Effector memory CD8-positive, alpha-beta T cell (primary cell): ENCODE data around the gene SLC28A1.

Source experiments
- ATAC-seq: fragments of 150-1000 bp; cut with Tn5 transposase; replicated peaks from 2 replicates; pipeline ENCODE4 v1.10.0; 2021; ENCODE audit warnings: mild to moderate bottlenecking, moderate library complexity
- DNase-seq, 3 experiments: peaks; one replicate each; pipeline ENCODE4 v3.0.0; 2021
- H3K27ac Mint-ChIP-seq, 2 donors: one replicate each; pipeline ENCODE4 v1.8.0; 2022; ENCODE audit warnings: mild to moderate bottlenecking in 2 of 2, mixed read lengths in 2 of 2, moderate library complexity in 2 of 2
- H3K27me3 Mint-ChIP-seq, 2 donors: one replicate each; pipeline ENCODE4 v1.8.0; 2022; ENCODE audit warnings: mixed read lengths in 2 of 2
- H3K36me3 Mint-ChIP-seq: one replicate; pipeline ENCODE4 v1.8.0; 2022; ENCODE audit warnings: mild to moderate bottlenecking, moderate library complexity, mixed read lengths; ENCODE audit not compliant: insufficient read depth
- H3K4me1 Mint-ChIP-seq, 2 donors: one replicate each; pipeline ENCODE4 v1.8.0; 2022; ENCODE audit warnings: low read depth in 2 of 2, mixed read lengths in 2 of 2
- H3K4me3 Mint-ChIP-seq, 2 donors: one replicate each; pipeline ENCODE4 v1.8.0; 2022; ENCODE audit warnings: mild to moderate bottlenecking in 2 of 2, mixed read lengths in 2 of 2, moderate library complexity in 2 of 2
- H3K9me3 Mint-ChIP-seq, 2 donors: one replicate each; pipeline ENCODE4 v1.8.0; 2022; ENCODE audit warnings: mixed read lengths in 2 of 2

Gene SLC28A1

GRCh38 chr15:84881520-84881830 lies 3.0 kb upstream of the SLC28A1 start:
- no peak overlapping the region for H3K4me3 Mint-ChIP-seq
- H3K9me3 Mint-ChIP-seq = no peaks in the 10 kb centered on the region
- H3K4me1 Mint-ChIP-seq = no peaks in the 10 kb centered on the region
- H3K27me3 Mint-ChIP-seq = peaks cover 7 to 38% of the 10 kb centered on the region in 2 donors
- ATAC-seq (no peak), DNase-seq (no peak)
- H3K27ac Mint-ChIP-seq = no peak overlapping the region
- no peaks in the 10 kb centered on the region for H3K36me3 Mint-ChIP-seq

GRCh38 chr15:84883466-84883865 lies 996 bp upstream of the SLC28A1 start:
- DNase-seq = no peak
- no peak overlapping the region for H3K4me3 Mint-ChIP-seq
- no peak overlapping the region for H3K27ac Mint-ChIP-seq
- no peaks in the 10 kb centered on the region for H3K9me3 Mint-ChIP-seq
- H3K27me3 Mint-ChIP-seq = peaks cover 7 to 38% of the 10 kb centered on the region in 2 donors
- H3K36me3 Mint-ChIP-seq = no peaks in the 10 kb centered on the region
- ATAC-seq = no peak
- H3K4me1 Mint-ChIP-seq = no peaks in the 10 kb centered on the region

GRCh38 chr15:84885801-84886200 lies 1.3 kb downstream of the SLC28A1 start:
- ATAC-seq = no peak
- no peak for DNase-seq

GRCh38 chr15:84886211-84886983 lies 1.9 kb downstream of the SLC28A1 start:
- Mint-ChIP-seq H3K9me3 (no peaks in the 10 kb centered on the region), H3K36me3 (no peaks in the 10 kb centered on the region), H3K4me1 (no peaks in the 10 kb centered on the region), H3K4me3 (no peak overlapping the region), H3K27me3 (peaks cover 12 to 34% of the 10 kb centered on the region in 2 donors), H3K27ac (no peak overlapping the region)
- no peak for DNase-seq
- ATAC-seq = no peak

More at GRCh38 chr15:84885801-84886200, 1.3 kb downstream of the SLC28A1 start:
- Mint-ChIP-seq H3K4me1 (no peaks in the 10 kb centered on the region), H3K4me3 (no peak overlapping the region), H3K27me3 (peaks cover 7 to 34% of the 10 kb centered on the region in 2 donors), H3K9me3 (no peaks in the 10 kb centered on the region), H3K36me3 (no peaks in the 10 kb centered on the region), H3K27ac (no peak overlapping the region)

GRCh38 chr15:84886984-84887299 lies 2.5 kb downstream of the SLC28A1 start:
- Mint-ChIP-seq H3K36me3 (no peaks in the 10 kb centered on the region), H3K4me3 (no peak overlapping the region), H3K4me1 (no peaks in the 10 kb centered on the region), H3K27ac (no peak overlapping the region), H3K27me3 (peaks cover 17 to 35% of the 10 kb centered on the region in 2 donors), H3K9me3 (no peaks in the 10 kb centered on the region)
- DNase-seq = no peak
- no peak for ATAC-seq

- DNase-seq (no peak), ATAC-seq (no peak)
- H3K4me3 Mint-ChIP-seq = no peak overlapping the region
- H3K9me3 Mint-ChIP-seq = no peaks in the 10 kb centered on the region
- H3K36me3 Mint-ChIP-seq = no peaks in the 10 kb centered on the region
- peaks cover 17 to 31% of the 10 kb centered on the region in 2 donors for H3K27me3 Mint-ChIP-seq
- no peak overlapping the region for H3K27ac Mint-ChIP-seq
- no peaks in the 10 kb centered on the region for H3K4me1 Mint-ChIP-seq
These were observed 3.5 kb downstream of the SLC28A1 start for GRCh38 chr15:84887938-84888337.

- ATAC-seq = no peak
- Mint-ChIP-seq H3K36me3 (no peaks in the 10 kb centered on the region), H3K27me3 (peaks cover 22 to 34% of the 10 kb centered on the region in 2 donors), H3K9me3 (no peaks in the 10 kb centered on the region), H3K27ac (no peak overlapping the region), H3K4me1 (no peaks in the 10 kb centered on the region), H3K4me3 (no peak overlapping the region)
- DNase-seq = no peak
These were observed 4.2 kb downstream of the SLC28A1 start for GRCh38 chr15:84888639-84889038.

- H3K27me3 Mint-ChIP-seq = peaks cover 21 to 36% of the 10 kb centered on the region in 2 donors
- H3K4me3 Mint-ChIP-seq = no peak overlapping the region
- H3K27ac Mint-ChIP-seq = no peak overlapping the region
- no peaks in the 10 kb centered on the region for H3K4me1 Mint-ChIP-seq
- ATAC-seq (no peak), DNase-seq (no peak)
- no peaks in the 10 kb centered on the region for H3K9me3 Mint-ChIP-seq
- H3K36me3 Mint-ChIP-seq = no peaks in the 10 kb centered on the region
These were observed 5.0 kb downstream of the SLC28A1 start for GRCh38 chr15:84889313-84889990.

- H3K36me3 Mint-ChIP-seq = no peaks in the 10 kb centered on the region
- no peaks in the 10 kb centered on the region for H3K4me1 Mint-ChIP-seq
- no peak overlapping the region for H3K27ac Mint-ChIP-seq
- no peak for DNase-seq
- H3K27me3 Mint-ChIP-seq = peaks cover 17 to 35% of the 10 kb centered on the region in 2 donors
- no peak overlapping the region for H3K4me3 Mint-ChIP-seq
- no peak for ATAC-seq
- no peaks in the 10 kb centered on the region for H3K9me3 Mint-ChIP-seq
These were observed 5.7 kb downstream of the SLC28A1 start for GRCh38 chr15:84889991-84890669.

- Mint-ChIP-seq H3K9me3 (no peaks in the 10 kb centered on the region), H3K4me1 (no peaks in the 10 kb centered on the region), H3K27me3 (peaks cover 17 to 35% of the 10 kb centered on the region in 2 donors), H3K4me3 (no peak overlapping the region), H3K27ac (no peak overlapping the region), H3K36me3 (no peaks in the 10 kb centered on the region)
- ATAC-seq (no peak), DNase-seq (no peak)
These were observed 6.3 kb downstream of the SLC28A1 start for GRCh38 chr15:84890670-84891162.

- Mint-ChIP-seq H3K4me1 (no peaks in the 10 kb centered on the region), H3K27ac (peak overlapping the region in 1 of 2 donors; percentile 32), H3K4me3 (no peak overlapping the region), H3K27me3 (peaks cover 17 to 35% of the 10 kb centered on the region in 2 donors), H3K9me3 (no peaks in the 10 kb centered on the region), H3K36me3 (no peaks in the 10 kb centered on the region)
- ATAC-seq (no peak), DNase-seq (no peak)
These were observed 6.9 kb downstream of the SLC28A1 start for GRCh38 chr15:84891339-84891738.

GRCh38 chr15:84892786-84893307 lies 8.4 kb downstream of the SLC28A1 start:
- DNase-seq (no peak), ATAC-seq (no peak)
- Mint-ChIP-seq H3K36me3 (no peaks in the 10 kb centered on the region), H3K4me1 (no peaks in the 10 kb centered on the region), H3K27me3 (peaks cover 17 to 35% of the 10 kb centered on the region in 2 donors), H3K9me3 (no peaks in the 10 kb centered on the region), H3K27ac (no peak overlapping the region), H3K4me3 (no peak overlapping the region)

- Mint-ChIP-seq H3K4me1 (no peaks in the 10 kb centered on the region), H3K4me3 (no peak overlapping the region), H3K9me3 (no peaks in the 10 kb centered on the region), H3K36me3 (no peaks in the 10 kb centered on the region), H3K27me3 (peaks cover 19 to 35% of the 10 kb centered on the region in 2 donors), H3K27ac (peak overlapping the region in 1 of 2 donors; percentile 45)
- ATAC-seq = no peak
- DNase-seq = no peak
These were observed 9.1 kb downstream of the SLC28A1 start for GRCh38 chr15:84893607-84894006.
